AG04450 (cell line): ENCODE data around the gene PAX8. TPM values are rescaled to one million over a fixed set of nuclear protein-coding genes. Genes with fewer than 3 reads are reported as not detected.
"Not testable (repeated sequence)": the region's sequence is repeated elsewhere in the genome, so short reads cannot be mapped to it uniquely, and the experiment has no call there.

Source experiments
- CTCF ChIA-PET: fragments of 300-600, 350-600 bp; formaldehyde crosslinking; extraction: SDS; loops from one replicate; lab custom pipeline; 2022; ENCODE audit warnings: antibody characterized with exemption, inconsistent platforms; lab: Charles Lee
- POLR2A ChIA-PET: fragments of 350-600 bp; formaldehyde crosslinking; extraction: SDS; loops from one replicate; lab custom pipeline; 2021; ENCODE audit warnings: antibody characterized with exemption, inconsistent platforms; lab: Yijun Ruan, JAX
- DNase-seq: peaks from one replicate; pipeline ENCODE4 v3.0.0-alpha.2; 2011; ENCODE audit warnings: low read depth, low spot score
- H3K27ac ChIP-seq: one replicate; pipeline ENCODE4 v1.5.1; 2012; ENCODE audit warnings: low read depth, low read length, control low read depth
- H3K27me3 ChIP-seq: one replicate; pipeline ENCODE4 v1.6.0; 2012; ENCODE audit warnings: low read length; ENCODE audit not compliant: control insufficient read depth, insufficient read depth
- H3K4me3 ChIP-seq: 2 replicates; pipeline ENCODE4 v1.5.1; 2011; ENCODE audit warnings: mild to moderate bottlenecking, low read depth, low read length, control low read depth
- H3K9me3 ChIP-seq: 2 replicates; pipeline ENCODE4 v1.5.1; 2012; ENCODE audit warnings: low read length; ENCODE audit not compliant: control insufficient read depth, insufficient read depth
- polyA plus RNA-seq: library from polyadenylated mRNA; depleted of rRNA; stranded (reverse); fragments of >200 nt; gene quantifications from 2 replicates; pipeline ENCODE4 v1.2.3, GENCODE V29; 2011
- TF ChIP-seq, protein P1 (sequence below): IDR thresholded peaks from 2 replicates; pipeline ENCODE4 v1.5.1; 2011; ENCODE audit warnings: low read depth, low read length, control low read depth, inconsistent platforms

Gene PAX8
- polyA plus RNA-seq, 1 experiment: 1.2 TPM

DNA sequence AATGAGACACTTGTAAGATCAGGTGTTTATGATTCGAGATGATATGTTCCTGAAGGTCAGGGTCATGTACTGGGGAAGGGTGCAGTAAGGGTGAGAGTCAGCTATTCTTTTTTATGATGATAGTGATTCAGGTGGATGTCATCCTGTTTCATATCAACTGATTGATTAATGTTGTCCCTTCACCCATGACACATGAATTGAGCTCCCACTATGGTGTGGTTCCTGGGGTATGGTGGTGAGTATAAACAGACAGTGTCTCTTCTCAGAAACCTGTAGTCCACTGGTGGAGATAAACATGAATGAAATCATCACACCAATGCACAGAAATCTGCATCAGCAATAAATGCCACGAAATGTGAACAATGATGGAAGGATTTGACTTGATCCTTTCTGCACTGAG is 37.4 kb upstream of the PAX8 start:
- no peak for DNase-seq
- ChIA-PET POLR2A (no interaction called here), CTCF (no interaction called here)
- Histone ChIP-seq H3K4me3 (no peak overlapping the region), H3K9me3 (no peaks in the 10 kb centered on the region), H3K27ac (no peak overlapping the region), H3K27me3 (peaks cover 16% of the 10 kb centered on the region)
- TF ChIP-seq, protein P1, sequence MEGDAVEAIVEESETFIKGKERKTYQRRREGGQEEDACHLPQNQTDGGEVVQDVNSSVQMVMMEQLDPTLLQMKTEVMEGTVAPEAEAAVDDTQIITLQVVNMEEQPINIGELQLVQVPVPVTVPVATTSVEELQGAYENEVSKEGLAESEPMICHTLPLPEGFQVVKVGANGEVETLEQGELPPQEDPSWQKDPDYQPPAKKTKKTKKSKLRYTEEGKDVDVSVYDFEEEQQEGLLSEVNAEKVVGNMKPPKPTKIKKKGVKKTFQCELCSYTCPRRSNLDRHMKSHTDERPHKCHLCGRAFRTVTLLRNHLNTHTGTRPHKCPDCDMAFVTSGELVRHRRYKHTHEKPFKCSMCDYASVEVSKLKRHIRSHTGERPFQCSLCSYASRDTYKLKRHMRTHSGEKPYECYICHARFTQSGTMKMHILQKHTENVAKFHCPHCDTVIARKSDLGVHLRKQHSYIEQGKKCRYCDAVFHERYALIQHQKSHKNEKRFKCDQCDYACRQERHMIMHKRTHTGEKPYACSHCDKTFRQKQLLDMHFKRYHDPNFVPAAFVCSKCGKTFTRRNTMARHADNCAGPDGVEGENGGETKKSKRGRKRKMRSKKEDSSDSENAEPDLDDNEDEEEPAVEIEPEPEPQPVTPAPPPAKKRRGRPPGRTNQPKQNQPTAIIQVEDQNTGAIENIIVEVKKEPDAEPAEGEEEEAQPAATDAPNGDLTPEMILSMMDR: no peak

DNA sequence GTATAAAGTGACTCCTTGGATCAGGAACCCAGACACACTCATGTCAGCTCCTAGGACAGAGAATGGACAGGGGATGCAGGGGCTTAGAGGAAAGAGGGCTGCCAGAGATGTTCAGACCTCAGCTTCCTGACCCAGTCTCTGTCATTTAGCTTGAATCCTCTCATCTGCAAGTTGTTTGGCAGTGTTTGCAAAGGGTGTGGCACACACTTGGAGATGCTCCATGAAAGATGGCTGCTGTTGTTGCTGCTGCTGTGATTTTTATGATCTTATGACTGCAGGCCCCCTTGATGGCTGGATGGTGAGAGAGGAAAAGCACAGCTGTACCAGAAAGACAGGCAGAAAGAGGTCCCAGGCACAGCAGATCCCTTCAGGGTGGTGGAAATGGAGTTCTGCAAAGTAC is 35.9 kb upstream of the PAX8 start:
- POLR2A ChIA-PET, H3K4me3 ChIP-seq, H3K9me3 ChIP-seq, H3K27ac ChIP-seq, DNase-seq: not testable (repeated sequence)
- CTCF ChIA-PET: interaction anchor here (1.1 kb wide), 1 partner anchor 76 kb away, joined by 3 read pairs; no protein-coding TSS in a partner anchor
- H3K27me3 ChIP-seq: peaks cover 16% of the 10 kb centered on the region

DNA sequence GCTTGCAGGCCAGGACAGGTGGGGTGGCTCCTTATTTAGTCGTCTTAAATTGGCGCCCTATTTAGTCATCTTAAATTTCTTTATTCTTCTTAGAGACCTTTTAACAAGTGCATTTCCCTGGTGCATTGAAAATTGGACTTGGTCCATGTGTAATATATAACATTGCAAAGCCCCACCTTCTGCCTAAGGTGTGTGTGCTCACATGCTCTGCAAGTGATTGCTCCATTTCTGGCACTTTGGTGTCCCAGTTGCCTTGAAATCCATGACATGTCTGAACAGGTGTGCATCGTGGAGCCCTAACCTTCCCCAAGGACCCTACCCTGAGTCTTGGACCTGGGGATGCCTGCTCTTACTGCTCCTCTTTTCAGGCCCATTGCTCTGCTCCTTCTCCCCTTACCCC is 35.5 kb upstream of the PAX8 start:
- H3K27me3 ChIP-seq: peaks cover 16% of the 10 kb centered on the region
- POLR2A ChIA-PET, DNase-seq, H3K27ac ChIP-seq, H3K9me3 ChIP-seq, H3K4me3 ChIP-seq, CTCF ChIA-PET: not testable (repeated sequence)

DNA sequence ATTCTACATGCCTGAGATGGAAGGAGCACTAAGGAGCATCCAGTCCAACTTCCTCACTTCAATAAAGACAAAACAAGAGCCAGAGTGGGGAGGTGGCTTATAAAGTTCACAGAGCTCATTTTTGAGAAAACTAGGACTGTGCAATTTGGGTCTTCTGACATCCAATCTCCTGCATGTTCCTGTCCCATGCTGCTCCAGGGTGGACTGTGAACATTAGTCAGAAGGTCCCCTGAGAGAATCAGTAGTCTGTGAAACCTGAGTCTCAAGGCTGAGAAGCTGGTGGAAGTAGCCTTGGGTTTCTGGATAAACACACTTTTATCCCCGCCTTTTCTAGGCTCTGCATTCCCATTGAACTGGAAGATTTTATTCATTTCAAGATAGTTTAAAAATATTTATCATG is 33.1 kb upstream of the PAX8 start:
- H3K9me3 ChIP-seq, CTCF ChIA-PET, H3K27ac ChIP-seq, H3K4me3 ChIP-seq, H3K27me3 ChIP-seq, POLR2A ChIA-PET, DNase-seq: not testable (repeated sequence)

DNA sequence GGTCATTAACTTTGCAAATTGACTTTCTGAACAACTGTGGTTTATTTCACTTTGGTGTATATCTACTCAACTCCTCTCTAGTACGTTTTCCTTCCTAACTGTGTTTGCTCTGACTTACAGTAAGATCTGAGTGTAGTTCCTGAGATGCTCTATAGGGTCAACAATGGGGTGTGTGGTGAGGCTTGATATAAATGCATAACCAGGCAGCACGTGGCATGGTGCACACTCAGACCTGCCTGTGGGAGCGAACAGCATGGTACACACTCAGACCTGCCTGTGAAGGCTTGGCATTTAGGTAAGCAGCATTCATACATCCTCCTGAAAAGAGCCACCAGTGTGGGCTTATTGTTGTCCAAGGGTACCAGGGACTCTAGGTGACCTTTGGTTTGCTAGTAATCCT is 32.5 kb upstream of the PAX8 start:
- POLR2A ChIA-PET, DNase-seq, H3K27ac ChIP-seq, H3K27me3 ChIP-seq, H3K9me3 ChIP-seq, H3K4me3 ChIP-seq, CTCF ChIA-PET: not testable (repeated sequence)

DNA sequence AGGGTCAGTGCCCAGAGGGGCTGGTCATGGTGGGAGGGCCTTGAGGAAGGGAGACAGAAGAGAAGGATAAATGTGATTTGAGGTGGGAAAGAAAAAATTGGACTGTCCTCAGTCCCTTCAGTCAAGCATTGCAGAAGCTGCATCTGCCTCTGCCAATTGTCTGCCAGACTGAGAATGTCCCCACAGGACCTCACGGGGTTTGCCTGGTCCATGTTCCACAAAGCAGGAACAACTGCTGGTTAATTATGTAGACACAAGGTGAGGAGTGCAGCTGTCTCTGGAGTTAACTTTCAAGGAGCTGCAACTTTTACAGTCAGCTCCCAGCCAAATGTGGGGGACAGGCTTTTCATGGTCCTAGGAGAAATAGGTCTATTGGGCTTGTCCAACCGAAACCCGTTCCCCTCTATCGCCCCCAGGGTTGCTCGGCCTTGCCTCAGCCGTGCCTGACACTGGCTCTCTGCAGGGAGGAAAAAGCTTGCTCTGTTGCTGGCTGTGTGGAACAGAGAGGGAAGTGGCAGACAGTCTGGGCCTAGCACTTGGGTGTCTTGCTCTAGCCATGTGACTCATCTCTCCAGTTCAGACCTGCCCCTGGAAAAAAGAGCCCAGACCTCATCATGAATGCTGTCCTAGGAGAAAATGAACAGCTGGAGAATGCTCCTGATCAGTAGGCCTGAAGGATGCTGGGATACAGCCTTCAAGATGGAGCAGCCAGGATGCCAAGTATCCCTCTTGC is 31.1 kb upstream of the PAX8 start:
- Histone ChIP-seq H3K27me3 (peaks cover 10% of the 10 kb centered on the region), H3K4me3 (no peak overlapping the region), H3K9me3 (no peaks in the 10 kb centered on the region), H3K27ac (no peak overlapping the region)
- DNase-seq: no peak
- POLR2A ChIA-PET: no interaction called here
- CTCF ChIA-PET: no interaction called here
- TF ChIP-seq, protein P1: no peak

DNA sequence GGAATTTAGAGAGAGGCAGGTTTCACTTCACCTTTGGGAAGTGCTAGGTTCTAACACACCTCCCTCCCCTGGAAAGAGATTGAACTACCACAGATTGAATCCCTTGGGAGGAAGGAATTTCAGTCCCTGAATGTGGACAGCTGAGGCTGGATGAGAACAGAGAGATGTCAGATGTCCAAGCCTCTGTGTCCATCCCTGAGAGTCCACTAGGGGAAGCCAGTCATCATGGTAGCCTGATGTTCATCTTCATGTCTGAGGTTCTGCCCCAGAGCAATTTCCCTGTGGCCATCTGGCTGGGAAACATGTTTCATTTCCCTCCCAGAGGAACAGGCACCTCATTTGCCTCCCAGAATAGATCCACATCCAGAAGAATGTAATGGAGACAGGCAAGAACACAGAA is 30.1 kb upstream of the PAX8 start:
- TF ChIP-seq, protein P1: peak; percentile 28
- DNase-seq, H3K9me3 ChIP-seq, H3K4me3 ChIP-seq, H3K27ac ChIP-seq, POLR2A ChIA-PET: not testable (repeated sequence)
- H3K27me3 ChIP-seq: peaks cover 10% of the 10 kb centered on the region
- CTCF ChIA-PET: interaction anchor here (1.3 kb wide), 1 partner anchor 60 kb away, joined by 3 read pairs; no protein-coding TSS in a partner anchor

DNA sequence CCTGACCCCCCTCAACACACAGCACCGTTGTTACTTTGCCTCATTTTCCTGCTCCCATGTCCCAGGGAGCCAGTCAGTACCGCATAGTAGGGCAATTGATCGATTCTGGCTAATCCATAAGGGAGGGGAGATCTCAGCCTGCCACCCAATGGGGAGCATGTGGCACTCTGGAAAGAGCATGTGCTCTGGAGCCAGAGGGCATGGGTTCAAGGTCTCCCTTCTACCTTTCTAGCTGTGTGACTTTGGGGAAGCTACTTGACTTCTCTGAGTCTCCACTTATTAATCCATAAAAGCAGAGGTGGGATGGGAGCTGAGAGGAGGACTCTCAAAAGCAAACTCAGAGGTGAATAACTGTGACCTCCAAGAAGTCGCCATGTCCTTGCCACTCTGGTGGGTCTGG is 27.5 kb upstream of the PAX8 start:
- H3K9me3 ChIP-seq, DNase-seq, CTCF ChIA-PET, H3K4me3 ChIP-seq, H3K27ac ChIP-seq, POLR2A ChIA-PET: not testable (repeated sequence)
- peaks cover 10% of the 10 kb centered on the region for H3K27me3 ChIP-seq

DNA sequence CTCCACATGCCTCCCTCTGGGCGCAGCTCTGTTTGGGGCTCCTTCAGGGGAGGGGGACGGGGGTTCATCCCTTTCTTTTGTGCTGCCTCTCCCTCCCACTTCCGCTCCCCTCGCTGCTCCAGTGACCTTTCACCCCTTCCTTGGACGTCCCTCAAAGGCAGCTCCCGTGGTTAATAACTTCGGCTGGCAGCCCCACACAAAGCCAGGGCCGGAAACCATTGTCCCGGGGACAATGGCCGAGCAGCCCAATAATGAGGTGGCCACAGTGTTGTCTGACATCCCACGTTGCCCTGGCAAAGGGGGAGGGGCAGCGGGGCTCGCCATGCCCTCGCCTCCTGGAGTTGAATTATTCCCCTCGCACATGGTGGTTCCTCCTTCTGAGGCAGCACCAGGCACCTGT is 27.0 kb upstream of the PAX8 start:
- H3K9me3 ChIP-seq, CTCF ChIA-PET, POLR2A ChIA-PET, H3K4me3 ChIP-seq, DNase-seq, H3K27ac ChIP-seq: not testable (repeated sequence)
- peaks cover 10% of the 10 kb centered on the region for H3K27me3 ChIP-seq
